ENCODE measurements around the gene GBP5.
A peak's percentile ranks its signal among the peaks of the same experiment; 100 is the strongest.
"Not testable (repeated sequence)": the region's sequence is repeated elsewhere in the genome, so short reads cannot be mapped to it uniquely, and the experiment has no call there.

The GBP5 gene

GRCh38 chr1:89272269-89273041 lies at the start of gene GBP5:
TSS of gene GBP5 (minus strand) at chr1:89272860. CDS start at chr1:89269555, 3,305 bp downstream.
- peak; percentile 80 for DNase-seq (ENCODE audit: low spot score)

DNA sequence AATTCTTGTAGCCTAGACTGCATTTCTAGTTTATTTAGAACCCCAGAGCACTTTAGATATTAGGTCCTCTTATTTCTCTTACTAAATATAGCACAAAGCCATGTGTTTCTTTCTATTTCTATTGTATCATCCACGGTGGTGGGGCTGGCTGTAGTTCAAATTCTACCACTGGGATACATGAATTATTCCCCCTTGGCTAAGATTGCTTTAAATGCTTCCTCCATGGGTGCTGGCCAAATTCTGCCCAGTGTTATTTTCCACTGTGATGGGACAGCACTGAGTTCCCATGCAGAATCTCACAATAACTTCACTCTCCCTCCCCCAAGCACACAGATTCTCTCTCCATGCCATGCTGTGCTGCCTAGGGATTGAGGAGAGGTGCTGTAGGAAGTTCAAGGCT lies 49.7 kb upstream of the GBP5 start:
- no peak for DNase-seq (ENCODE audit: low spot score)

DNA sequence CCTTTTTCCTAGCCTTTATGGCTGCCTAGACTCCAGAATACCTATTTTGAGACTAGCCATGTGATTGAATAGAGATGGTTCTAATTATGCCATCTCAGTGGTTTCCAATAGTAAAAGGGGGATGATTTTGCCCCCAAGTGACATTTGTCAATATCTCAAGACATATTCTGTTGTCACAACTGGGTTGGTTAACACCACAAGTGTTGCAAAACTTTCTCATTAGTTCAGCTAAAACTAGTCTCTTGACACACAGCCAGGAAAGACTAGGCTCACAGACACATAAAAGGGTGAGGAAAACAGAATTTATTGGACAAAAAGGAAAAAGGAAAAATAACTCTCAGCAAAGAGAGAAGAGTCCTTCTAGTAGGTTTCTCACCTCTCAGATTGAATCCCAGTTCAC lies 39.9 kb upstream of the GBP5 start:
- DNase-seq (ENCODE audit: low spot score) = no peak

DNA sequence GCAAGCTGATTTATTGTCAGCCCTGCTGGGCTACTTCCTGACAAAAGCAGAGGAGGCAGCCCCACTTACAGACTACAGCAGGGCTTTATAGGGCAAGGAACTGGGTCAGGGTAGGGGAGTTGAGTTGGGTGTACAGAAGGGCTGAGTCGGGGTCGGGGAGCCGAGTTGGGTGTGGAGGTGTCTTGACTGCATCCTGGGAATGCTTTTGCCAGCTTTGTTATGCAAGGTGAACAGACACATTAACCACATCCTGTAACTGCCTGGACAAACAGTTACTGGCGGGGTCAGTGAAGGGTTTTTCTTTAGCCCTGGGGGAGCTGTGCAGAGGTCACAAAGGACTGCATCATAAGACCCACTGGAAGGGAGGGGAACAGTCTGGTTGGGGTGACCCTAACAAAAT lies 39.1 kb upstream of the GBP5 start:
- no peak for DNase-seq (ENCODE audit: low spot score)

- DNase-seq (ENCODE audit: low spot score) = no peak
These were observed 38.3 kb upstream of the GBP5 start for GRCh38 chr1:89310976-89311375.

DNA sequence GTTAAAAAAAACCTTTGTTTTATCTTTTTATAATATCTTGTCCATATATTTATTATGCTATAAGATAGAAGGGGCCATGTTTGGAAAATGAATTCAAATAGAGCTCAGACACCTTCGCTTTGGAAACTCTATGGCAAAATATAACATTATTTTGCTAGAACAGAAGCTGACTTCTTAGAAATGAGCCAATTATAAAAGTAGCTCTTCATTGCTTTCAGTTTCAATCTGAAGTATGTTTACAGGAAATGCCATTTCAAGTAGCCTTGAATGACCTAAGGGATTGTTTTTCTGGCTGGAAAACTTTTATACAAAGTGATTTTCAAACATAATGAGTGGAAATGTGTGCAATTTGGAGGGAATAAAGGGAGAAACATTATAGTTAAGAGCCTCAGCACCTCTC lies 37.8 kb upstream of the GBP5 start:
- DNase-seq (ENCODE audit: low spot score) = peak; percentile 53

GRCh38 chr1:89309828-89310227 lies 37.2 kb upstream of the GBP5 start:
- DNase-seq (ENCODE audit: low spot score) = peak; percentile 14

DNA sequence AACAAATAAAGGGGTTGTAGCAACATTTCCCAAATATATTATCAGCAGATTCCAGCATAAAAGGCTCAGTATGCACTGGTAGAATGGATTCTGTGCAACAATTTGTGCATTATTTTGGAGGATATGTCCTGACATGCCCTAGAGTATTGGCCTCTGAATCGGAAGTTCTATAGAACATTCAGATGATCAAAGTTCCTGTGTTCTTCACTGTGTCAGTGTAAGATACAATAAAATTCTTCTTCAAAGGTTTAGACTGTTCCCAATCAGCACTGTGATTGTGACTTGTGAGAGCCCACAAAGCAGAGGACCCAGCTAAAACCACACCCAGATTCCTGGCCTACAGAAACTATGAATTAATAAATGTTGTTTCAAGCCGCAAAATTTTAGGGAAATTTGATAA lies 33.6 kb upstream of the GBP5 start:
- DNase-seq (ENCODE audit: low spot score) = no peak

DNA sequence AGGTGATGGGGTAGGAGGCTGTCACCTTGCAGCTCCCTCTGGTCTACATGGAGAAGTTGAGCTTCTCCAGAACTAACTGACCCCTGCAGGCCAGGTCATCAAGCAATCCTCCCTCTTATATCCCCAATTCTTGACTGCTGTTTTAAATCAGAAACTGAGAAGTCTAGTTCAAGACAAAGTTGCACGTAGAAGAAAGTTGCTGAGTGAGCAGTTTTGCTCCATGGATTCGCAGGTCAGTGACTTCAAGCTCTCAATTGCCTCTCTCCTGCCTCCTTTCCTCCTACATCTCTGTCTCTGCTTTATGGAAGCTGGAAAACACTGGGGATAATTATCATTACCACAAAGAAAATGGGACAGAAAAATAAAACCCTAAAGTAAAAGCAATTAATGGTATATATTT lies 32.8 kb upstream of the GBP5 start:
- DNase-seq (ENCODE audit: low spot score) = no peak

- DNase-seq (ENCODE audit: low spot score) = no peak
These were observed 32.0 kb upstream of the GBP5 start for GRCh38 chr1:89304572-89305230.

- no peak for DNase-seq (ENCODE audit: low spot score)
These were observed 30.2 kb upstream of the GBP5 start for GRCh38 chr1:89302697-89303332.

- DNase-seq (ENCODE audit: low spot score) = peak; percentile 43
These were observed 27.2 kb upstream of the GBP5 start for GRCh38 chr1:89299739-89300463.

DNA sequence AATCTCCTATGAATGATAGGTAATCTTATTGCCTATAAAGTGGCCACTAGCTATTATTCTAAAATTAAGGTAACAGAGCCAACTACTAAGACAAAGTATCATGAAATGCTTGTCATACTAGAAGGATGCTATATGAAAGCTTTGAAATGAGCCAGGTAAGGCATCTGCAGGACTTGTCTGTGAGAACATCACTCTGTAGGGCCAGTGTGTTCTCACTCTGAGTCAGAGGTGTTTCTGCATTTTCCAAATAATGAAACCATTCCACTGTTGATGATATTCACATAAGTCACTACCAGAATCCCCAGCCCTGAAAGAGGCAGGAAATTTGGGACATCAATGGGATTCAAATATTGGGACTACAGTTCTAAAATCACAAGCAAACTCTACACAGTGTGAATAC lies 25.8 kb upstream of the GBP5 start:
- DNase-seq (ENCODE audit: low spot score) = no peak

- peak; percentile 45 for DNase-seq (ENCODE audit: low spot score)
These were observed 22.5 kb upstream of the GBP5 start for GRCh38 chr1:89295187-89295586.

DNA sequence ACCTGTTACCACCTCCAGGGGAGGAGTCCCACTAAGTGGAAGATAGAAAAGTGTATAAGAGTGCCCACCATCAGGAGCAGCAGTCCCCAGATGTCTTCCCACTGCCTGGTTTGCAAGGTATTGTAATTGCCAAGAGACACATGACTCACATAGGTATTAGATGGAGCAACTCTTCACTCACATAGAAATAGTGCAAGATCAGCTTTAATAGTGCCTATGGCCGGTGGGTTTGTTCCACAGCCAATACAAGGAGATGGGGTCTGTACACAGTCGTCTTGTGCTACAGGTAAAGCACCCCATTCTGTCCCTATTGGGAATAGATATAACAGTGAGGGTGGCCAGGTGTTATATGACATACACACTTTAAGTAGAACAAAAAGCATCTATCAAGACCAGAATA lies 18.6 kb upstream of the GBP5 start:
- DNase-seq (ENCODE audit: low spot score) = no peak

- DNase-seq (ENCODE audit: low spot score) = no peak
These were observed 15.3 kb upstream of the GBP5 start for GRCh38 chr1:89288051-89288340.

GRCh38 chr1:89287181-89288050 lies 14.8 kb upstream of the GBP5 start:
- DNase-seq (ENCODE audit: low spot score) = no peak

DNA sequence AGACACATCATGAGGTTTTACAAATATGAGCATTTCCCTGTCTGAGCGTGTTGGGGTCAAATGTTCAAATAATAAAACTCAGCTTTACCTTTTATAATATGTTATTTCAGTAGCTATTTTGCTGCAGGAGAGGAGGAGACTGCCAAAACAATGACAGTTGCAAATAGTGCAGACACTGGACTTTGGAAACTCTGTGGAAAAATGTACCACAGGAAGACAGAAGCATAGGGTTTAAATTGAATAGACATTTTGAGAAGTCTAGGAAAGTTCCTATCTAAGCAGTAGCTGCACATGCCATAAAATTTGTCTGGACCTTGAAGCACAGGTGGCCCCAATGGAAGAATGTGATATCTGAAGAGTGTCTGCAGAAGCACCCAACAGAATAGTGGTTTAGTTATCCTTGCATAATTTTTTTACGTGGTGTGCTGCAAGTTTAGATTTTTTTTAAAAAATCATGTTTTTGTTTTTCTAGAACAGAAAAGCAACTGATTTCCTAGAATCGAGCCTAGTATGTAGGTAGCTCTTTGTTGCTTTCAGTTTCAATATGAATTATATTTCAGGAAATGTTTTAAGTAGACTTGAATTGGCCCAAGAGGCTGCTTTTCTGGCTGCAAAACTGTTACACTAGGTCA lies 14.0 kb upstream of the GBP5 start:
- DNase-seq (ENCODE audit: low spot score) = peak; percentile 60

DNA sequence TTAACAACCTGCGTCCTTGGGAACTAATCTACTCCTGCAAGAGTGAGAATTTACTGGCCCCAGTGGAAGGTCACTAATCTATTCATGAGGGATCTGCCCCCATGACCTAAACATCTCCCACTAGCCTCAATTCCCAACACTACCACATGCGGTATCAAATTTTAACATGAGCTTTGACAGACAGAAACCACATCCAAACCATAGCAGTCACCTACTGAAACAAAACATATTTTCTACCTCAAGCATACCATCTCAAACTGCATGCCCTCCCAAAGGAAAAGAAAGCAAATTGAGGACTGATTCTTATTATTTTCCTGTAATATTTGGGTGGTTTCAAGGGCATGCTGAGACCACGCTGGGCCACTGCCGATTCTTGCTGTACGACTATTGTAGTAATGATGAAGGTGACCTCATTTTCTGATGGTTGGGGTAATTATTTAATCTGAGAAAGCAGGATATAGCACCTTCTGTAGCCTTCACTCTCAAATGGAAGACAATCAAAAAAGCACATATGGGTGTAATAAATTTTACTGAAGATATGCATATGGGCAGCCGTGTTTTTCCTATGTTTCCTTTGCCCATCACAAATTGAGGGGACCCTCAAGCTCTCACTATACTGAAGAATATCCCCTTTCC lies 13.2 kb upstream of the GBP5 start:
- no peak for DNase-seq (ENCODE audit: low spot score)

DNA sequence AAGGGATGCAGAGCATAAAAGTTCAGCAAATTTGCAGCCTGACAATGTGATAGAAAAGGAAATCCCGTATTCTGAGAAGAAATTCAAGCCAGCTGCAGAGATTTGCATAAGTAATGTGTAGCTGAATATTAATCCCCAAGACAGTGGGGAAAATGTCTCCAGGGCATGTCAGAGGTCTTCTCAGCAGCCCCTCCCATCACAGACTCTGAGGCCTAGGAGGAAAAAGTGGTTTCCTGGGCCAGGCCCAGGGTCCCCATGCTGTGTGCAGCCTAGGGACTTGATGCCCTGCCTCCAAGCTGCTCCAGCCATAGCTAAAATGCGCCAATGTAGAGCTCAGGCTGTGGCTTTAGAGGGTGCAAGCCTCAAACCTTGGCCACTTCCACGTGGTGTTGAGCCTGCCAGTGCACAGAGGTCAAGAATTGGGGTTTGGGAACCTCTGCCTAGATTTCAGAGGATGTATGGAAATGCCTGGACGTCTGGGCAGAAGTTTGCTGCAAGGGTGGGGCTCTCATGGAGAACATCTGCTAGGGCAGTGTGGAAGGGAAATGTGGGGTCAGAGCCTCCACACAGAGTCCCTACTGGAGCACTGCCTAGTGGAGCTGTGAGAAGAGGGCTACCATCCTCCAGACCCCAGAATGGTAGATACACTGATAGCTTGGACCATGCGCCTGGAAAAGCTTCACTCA lies 11.6 kb upstream of the GBP5 start:
- DNase-seq (ENCODE audit: low spot score) = not testable (repeated sequence)

All from CD4-positive, alpha-beta T cell treated with Interleukin-15 for 4 hours (primary cell).